HG02610 (cell line): Measurements from ENCODE around the gene GGTLC1.
"Not testable (repeated sequence)": the region's sequence is repeated elsewhere in the genome, so short reads cannot be mapped to it uniquely, and the experiment has no call there.

Experiments
- ATAC-seq: cut with Tn5 transposase; IDR thresholded peaks from one replicate; pipeline ENCODE4 v1.9.1; 2021; ENCODE audit warnings: mild to moderate bottlenecking, moderate library complexity; ENCODE audit not compliant: unreplicated experiment

Gene GGTLC1

DNA sequence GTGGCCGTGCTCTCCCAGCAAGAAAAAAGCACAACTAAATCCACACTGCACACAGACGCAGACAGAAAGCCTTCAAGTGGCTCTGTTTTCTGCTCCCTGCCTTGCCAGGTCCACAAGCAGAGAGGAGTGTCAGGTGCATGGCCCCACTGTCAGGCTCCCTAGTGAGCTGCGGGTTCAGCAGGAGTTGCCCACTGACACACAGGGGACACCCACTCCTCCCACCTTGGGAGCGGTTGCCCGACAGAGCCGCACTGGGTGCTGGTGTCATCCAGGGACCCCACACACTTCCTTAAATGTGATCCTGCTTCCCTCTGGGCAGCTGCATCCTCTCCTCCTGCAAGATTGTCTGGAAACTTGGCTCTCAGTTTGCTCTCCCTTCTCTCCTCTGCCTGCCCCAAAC, 6.7 kb upstream of the GGTLC1 start:
- not testable (repeated sequence) for ATAC-seq

DNA sequence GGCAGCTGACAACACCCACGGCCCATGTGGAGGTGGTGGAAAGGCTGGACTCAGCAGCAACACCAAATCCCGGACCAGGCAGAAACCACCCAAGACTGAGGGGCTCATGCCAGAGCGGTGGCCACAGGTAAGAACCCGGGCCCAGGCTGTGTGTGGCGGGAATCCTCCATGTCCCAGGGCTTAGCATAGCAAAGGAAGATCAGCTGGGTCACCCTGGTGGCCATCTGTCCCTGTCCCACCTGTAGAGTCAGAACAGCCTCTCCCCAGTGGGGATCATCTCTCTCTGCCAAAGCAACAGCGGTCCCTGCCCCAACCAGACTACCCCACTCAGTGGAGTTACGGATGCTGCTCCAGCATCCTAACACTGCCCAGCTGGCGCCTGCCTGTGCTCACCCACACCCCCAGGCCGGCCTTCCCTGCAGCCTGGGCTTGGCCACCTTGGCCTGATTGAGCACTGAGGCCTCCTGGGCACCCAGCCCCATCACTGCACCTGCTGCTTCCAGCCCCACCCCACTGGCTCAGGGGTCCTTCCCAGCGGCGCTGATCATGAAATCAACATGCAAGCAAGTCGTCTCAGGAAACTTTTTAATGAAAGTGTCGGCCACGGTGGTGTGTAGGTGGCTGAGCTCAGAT, 5.5 kb upstream of the GGTLC1 start:
- not testable (repeated sequence) for ATAC-seq

DNA sequence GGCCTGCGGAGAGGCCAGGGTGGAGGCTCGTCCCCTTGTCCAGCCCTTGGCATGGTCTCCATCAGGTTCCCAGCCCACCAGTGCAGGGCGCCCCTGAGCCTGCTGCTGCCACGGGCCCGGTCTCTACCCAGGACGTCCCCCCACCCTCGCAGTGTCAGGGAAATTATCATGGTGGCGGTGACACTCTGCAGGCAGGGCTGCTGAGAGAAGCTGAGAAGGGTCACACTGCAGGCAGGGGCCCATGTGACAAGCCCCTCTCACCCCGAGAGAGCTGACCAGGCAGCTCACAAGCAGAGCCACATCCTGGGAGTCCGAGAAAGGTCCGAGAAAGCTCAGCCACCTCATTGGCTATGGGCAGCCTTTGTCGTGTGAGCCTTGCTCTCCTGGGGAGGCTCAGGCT, 4.9 kb upstream of the GGTLC1 start:
- ATAC-seq, result not testable (repeated sequence)

DNA sequence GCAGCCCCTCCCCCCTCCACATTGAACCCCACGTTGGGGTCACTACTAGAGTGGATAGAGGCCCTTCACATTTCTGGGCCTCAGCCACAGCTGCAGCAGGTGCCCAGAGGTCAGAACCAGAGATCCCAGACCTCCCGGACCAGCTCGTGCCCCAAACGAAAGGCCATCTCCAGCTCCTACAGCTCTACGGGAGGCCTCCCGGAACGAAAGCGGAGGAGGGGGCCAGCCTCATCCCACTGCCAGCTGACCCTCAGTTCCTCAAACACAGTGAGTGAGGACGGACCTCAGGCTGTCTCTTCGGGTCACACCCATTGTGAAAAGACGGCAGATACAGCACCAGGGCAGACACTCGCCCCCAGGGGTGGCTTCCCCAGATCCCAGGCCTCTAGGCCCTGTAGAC, 1.7 kb upstream of the GGTLC1 start:
- ATAC-seq, result not testable (repeated sequence)

DNA sequence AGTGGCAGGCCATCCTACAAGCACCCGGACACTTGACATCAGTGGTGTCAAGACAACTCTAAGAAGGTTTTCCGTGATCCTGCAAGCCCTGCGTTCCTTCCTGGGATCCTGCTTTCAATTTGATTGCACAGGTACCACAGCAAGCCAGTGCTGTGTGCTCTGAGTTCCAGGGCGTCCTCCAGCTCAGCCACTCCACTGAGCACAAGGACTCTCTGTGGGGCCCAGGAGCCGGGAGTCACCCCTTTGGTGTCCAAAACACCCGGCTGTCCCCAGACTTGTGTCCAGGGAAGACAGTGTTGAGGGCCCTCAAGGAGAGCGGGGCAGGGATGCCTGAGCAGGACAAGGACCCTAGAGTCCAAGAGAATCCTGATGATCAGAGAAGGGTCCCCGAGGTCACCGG, 387 bp upstream of the GGTLC1 start:
- not testable (repeated sequence) for ATAC-seq

DNA sequence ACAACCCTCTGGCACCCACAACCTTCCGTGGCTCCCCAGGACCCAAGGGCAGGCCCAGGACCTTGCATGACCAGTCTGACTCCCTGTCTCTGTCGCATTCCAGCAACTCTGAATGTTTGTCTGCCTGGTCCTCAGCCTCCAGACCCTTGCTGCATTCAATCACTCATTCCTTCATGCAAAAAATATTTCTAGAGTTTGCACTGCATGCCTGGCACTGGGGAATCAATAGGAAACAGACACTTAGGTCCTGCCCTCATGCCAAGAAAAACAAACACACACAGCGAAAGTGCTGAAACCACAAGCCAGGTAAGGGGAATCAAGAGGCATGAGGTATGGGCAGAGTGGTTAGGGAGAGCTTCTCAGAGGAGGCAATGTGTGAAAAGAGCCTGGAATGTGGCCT, 1.9 kb downstream of the GGTLC1 start:
- ATAC-seq, result not testable (repeated sequence)

DNA sequence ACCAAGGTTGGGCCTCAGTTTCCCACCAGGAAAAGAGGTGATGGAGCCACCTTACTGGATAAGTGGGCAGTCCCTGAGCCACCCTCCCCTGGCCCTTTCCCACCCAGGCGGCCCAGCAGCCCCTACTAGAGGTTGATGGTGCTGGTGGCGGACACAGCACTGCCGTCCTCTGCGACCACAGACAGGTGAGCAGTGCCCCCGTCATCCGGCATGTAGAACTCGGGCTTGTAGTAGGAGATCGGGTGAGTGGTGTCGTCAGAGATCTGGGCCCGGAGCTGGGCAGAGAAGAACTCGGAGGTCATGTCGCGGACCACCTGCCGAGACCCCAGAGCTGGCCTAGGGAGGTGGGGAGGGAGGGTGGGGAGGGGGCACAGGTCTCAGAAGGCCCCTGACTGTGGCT, 2.3 kb downstream of the GGTLC1 start:
- not testable (repeated sequence) for ATAC-seq

DNA sequence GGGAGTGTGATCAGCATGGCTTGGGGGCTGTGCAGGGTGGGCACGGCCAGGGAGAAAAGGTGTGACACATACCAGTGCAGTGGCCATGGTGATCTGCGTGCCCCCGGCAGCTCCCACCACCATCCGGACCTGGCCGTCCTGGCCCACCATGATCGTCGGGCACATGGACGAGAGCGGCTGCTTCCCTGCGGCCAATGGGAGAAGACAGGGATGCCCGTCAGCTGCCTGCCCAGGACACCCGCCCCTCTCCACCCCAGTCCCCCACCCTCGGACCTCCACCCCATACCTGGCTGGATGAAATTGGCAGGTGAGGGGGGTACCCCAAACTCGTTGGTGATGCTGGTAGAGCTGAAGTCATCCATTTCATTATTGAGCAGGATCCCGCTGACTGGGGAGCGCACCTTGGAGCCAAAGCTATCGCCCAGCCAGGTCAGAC, 2.8 kb downstream of the GGTLC1 start:
- ATAC-seq, result not testable (repeated sequence)

DNA sequence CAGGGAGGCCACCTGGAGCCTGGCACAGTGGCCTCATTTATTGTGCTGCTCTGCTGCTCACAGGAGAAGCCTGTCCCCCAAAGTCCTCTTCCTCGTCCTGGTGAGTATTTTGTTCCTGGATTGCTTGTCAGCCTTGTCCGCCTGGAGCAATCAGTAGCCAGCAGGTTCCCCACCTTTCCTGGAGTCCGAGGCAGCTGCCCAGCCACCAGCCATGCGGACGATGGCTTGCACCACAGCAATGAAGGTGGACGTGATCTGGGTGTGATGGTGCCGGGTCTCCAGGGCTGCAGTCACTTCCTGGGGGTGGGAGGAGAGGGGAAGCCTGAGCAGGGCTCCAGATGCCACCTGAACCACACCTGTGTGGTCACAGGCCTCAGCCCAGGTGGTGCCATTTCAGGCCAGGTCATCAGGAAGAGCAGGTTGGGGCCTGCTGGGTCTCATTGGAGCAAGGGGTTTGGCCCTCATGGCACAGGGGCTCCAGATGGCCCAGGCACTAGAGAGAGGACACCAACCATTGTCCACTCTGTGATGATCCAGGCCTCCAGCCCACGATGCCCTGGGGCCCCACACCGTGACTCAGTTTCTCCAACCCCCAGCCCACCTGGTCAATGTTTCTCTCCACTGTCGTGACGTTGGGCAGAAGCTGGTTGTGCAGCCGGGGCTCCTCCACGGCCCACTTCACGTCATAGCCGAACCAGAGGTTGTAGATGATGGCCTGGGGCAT, 3.4 kb downstream of the GGTLC1 start:
- ATAC-seq, result not testable (repeated sequence)

DNA sequence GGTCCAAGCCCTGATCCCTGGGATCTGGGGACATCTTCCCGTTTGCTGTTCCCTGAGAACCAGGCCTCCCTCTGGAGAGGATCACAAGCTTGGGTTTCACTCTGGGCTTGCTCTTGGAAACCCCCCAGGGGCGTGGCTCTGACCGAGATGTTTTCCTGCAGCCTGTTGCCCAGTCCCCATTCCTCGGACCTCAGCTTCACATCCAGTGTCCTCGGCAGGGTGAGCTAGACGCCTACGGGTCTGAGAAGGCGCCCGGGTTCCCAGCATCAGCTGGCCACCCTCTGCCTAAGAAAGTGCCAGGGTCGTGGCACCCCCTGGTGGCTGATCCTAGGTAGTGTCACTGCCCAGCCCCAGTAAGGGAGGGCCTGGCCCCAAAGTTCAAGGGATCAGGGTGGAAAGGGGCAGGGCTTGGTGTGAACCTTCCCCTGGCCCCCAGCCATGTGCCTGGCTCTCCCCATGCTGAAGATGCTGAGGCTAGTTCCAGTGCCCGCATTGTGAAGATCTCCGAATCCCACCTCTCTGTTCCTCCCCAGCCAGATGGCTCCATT, 4.0 kb downstream of the GGTLC1 start:
- ATAC-seq, result not testable (repeated sequence)

DNA sequence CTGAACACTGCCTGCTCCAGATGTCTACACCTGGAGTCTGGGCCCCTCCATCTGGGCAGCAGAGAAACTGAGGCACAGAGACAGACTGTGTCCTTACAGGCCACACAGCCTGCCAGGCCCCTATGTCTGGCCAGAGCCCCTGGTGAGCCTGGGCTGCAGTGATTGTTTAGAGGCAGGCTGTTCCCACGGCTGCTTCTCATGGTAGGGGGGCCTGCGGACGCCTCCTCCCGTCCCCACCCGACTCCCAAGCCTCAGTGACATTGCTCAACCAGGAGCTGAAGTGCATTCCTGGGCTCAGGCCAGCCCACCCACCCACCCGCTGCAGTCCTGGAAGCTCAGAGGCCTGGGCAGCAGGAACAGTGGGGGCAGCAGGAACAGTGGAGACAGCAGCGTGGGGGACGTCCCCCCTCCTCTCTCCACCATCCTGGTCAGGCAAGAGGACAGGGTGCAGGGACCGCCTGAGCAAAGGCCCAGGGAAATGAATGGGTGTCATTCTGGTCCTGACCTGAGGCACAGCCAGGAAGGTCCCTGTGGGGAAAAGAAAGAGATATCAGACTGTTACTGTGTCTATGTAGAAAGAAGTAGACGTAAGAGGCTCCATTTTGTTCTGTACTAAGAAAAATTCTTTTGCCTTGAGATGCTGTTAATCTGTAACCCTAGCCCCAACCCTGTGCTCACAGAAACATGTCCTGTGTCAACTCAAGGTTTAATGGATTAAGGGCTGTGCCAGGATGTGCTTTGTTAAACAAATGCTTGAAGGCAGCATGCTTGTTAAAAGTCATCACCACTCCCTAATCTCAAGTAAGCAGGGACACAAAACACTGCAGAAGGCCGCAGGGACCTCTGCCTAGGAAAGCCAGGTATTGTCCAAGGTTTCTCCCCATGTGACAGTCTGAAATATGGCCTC, 6.2 kb downstream of the GGTLC1 start:
- ATAC-seq, result not testable (repeated sequence)

DNA sequence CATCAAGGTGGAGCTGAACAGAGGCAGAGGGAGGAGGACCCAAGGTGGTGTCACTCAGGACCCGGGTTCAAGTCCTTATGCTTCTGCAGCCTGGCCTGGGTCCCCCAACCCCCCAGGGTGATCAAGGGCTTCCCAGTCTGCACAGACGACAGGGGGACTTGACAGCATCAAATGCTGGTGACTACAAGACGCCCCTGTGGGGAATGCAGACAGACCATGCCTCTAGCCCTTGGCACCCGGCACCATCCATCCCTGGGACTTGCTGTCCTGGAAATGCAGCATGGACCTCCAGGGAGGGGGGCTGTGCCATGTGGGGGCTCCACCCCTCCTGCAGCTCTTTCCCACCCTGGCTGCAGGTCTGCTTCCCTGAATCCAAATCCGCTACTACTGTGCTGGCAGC, 7.1 kb downstream of the GGTLC1 start:
- ATAC-seq, result not testable (repeated sequence)

DNA sequence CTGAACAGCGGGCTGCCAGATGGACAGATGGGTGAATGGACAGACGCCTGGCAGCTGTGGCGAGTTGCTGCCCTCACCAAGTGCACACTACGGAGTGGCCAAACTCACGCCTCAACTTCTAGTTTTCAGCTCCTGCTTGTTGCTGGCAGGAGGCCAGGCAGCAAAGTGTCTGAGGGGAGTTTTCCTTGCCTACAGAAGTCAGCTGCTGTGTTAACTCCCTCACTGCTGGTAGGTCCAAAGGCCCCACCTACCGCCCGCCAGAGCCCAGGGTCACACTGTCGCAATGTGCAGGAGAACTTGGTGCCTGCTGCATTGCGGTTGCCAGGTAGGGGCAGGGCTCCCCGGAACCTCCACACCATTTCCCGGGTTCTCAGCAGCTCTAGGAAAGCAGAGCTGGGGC, 7.6 kb downstream of the GGTLC1 start:
- not testable (repeated sequence) for ATAC-seq

DNA sequence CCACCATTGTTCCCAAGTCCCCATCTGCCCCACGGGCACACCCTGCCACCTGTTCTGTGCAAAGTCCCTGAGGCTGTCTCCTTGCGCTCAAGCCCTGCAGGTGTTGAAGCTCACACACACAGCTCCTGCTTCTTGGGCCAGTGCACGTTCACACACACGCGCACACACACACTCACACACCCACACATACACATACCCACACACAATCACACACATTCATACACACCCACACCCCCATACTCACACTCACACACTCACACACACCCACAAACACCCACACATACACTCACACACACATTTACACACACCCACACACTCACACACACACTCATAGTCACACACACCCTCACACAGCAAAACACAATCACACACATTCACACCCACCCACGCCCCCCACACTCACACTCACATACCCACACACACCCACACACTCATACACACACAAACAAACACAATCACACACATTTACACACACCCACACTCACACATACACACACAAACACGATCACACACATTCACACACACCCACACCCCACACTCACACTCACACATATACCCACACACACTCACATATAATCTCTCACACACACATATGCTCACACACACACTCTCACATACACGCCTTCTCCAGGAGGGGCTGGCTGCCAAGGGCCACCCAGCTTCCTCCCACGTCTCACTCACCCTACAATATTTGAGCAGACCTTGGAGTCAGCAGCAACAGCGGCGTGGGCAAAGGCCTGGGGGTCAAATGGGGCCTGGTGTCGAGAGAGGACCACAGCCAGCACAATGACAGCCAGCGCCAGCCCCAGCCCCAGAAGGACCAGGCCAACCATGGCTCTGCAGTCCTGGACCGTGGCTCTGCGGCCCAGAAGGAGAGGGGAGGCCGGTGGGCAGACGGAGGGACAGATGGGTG, 8.4 kb downstream of the GGTLC1 start:
- ATAC-seq, result not testable (repeated sequence)

DNA sequence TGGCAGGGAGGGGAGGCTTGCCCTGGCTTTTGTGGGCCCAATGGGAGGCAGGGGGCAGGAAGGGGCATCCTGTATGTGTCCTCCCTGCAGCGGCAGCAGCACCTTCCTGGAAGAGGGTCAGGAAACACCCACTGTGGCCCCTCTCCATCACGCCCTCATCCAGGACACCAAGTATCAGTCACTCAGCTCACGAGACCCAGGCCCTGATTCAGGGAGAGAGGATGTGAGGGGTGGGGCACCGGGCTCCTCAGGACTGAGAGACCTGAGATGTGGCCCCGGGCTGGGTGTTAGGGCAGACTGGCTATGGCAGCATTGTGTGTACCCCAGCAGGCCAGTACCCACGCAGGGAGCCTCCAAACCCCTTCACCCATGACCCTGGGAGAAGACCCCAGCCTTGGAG, 9.2 kb downstream of the GGTLC1 start:
- not testable (repeated sequence) for ATAC-seq

DNA sequence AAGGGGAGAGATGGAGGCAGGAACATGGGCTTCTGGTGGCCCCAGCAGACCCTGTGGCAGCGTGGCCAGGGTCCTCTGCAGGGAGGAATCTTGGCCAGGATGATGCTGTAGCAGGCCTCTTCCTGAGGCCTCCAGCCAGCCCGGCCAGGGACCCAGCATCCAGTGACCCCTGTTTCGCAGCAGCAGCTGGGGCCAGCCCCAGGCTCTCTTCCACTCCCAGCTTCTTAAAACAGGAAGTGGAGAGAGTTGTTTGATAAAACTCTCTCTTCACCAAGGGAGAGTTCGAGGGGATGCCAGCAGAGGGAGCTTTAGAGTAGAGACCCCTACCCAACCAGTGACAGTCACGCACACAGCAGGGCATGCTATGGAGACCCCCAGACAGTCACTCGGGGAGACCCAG, 10.1 kb downstream of the GGTLC1 start:
- ATAC-seq, result not testable (repeated sequence)

DNA sequence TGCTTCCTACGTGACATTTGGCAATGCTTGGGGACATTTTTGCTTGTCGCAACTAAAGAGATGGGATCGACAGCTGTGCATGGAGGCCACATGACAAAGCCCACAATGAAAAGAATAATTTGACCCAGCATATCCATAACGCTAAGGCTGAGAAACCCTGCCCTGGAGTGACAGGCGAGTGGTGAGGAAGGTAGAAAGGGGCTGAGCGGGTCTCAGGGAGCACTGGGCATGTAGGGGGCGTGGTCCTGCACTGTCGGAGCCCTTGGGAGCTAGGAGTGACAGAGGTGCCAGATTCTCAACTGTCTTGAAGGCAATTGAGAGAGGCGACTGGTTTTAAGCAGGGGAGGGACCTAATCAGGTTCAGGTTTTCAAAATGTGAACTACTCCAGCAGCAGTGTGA, 13.6 kb downstream of the GGTLC1 start:
- ATAC-seq, result no peak

DNA sequence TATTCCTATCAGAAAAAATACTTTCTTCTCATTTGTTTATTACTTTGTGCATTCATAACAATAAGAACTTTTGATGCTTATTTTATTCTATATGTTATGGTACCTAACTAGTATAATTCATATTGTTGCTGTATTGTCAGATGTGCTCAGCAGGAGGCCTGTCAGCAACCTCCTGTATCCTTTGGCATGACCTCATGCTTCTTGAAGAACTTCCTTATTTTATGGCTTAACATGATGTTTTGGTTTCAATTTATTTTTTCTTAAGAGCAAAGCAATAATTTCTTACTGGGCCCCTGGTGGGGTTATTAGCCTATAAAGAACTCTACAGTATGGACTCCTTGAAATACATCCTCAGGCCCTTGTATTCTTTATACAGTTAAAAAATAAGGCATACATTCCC, 17.3 kb downstream of the GGTLC1 start:
- ATAC-seq, result no peak

DNA sequence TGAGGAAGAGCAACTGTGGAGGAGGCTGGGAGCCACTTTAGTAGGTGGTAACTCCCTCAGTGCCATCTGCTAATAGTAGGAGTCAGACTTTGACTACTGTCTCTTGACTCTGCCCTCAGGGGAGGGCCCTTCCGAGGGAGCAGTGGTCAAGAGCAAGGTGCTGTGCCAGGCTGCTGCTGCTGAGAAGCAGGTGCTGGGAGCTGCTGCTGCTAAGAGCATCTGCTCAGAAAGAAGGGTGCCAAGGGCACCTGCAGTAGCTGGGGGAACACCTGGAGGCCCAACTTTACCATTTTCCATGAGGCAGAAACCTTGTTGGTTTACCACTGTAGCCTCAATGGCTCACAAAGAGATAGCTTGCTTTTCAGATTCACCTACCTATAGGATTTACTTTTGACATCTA, 18.5 kb downstream of the GGTLC1 start:
- ATAC-seq, result no peak

DNA sequence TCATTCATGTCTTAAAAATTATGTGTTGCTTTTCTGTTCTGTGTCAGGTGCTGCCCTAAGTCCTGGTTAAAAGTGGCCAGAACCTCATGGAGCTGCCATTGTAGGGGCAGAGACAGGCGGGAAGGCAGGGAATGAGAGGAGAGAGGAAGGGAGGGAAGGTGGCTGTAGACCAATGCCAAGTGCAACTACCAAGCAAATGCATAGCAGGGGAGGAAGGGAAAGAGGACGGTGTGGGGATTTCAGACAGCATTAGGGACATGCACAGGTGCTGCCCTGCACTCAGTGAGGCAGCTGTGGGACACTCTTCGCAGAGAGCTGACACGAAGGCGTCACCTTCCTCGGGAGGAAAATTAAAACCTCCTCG, 21.0 kb downstream of the GGTLC1 start:
- no peak for ATAC-seq
